ENCODE results near the gene MACROD2.

The MACROD2 gene

DNA sequence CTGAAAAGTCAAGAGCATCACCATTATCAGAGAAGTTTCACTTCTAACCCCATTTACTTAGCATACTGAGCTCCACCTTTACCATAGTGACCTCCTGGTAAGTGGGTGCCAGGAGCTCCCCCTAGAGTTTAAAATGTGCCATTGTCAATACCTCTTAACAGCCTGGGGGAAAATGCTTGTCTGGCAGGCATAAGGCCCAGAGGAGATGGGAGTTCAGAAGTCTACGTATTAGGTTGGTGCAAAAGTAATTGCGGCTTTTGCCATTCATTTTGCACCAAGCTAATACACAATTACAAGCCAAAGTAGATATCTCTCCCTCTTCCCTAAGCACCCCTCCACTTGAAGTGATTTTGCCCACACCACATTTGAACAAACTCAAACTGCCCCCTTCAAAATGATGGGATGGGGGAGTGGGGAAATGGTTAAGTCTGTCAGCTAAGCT, 1658.9 kb downstream of the MACROD2 start:
- Mint-ChIP-seq H3K4me3 (no peak overlapping the region), H3K27ac (no peak overlapping the region), H3K4me1 (ENCODE audit: low read depth) (no peaks in the 10 kb centered on the region), H3K36me3 (ENCODE audit: low read depth) (no peaks in the 10 kb centered on the region), H3K9me3 (no peaks in the 10 kb centered on the region), H3K27me3 (ENCODE audit: low read depth) (no peaks in the 10 kb centered on the region)
- DNase-seq (ENCODE audit: low spot score) = no peak

DNA sequence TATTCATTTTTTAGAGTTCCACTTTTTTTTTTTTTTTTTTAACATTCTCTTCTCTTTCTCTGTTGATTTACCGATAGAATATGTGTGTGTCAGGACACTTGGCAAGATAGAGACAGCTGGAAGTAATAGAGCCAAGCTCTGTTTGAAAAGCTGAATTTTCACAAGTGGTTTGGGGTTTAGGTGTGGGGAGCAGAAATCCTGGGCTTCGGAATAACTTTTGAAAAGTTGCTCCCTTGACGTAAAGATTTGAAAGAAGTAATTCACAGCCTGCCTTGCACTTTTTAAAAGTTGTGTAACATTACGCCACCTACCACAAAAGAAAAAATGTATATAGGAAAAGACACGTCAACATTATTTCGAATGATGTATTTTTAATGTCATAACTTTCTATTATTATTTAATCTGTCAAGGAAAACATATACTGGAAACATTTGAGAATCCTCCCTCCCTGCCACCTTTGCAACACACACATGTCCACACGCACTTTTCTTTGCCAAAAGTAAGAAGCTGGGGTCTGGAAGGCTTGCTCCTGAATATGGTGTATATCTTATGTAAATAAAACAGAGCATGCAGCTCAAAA, 1660.1 kb downstream of the MACROD2 start:
- H3K9me3 Mint-ChIP-seq = no peaks in the 10 kb centered on the region
- no peak overlapping the region for H3K27ac Mint-ChIP-seq
- no peak for DNase-seq (ENCODE audit: low spot score)
- no peaks in the 10 kb centered on the region for H3K4me1 Mint-ChIP-seq (ENCODE audit: low read depth)
- H3K4me3 Mint-ChIP-seq = no peak overlapping the region
- no peaks in the 10 kb centered on the region for H3K27me3 Mint-ChIP-seq (ENCODE audit: low read depth)
- no peaks in the 10 kb centered on the region for H3K36me3 Mint-ChIP-seq (ENCODE audit: low read depth)

DNA sequence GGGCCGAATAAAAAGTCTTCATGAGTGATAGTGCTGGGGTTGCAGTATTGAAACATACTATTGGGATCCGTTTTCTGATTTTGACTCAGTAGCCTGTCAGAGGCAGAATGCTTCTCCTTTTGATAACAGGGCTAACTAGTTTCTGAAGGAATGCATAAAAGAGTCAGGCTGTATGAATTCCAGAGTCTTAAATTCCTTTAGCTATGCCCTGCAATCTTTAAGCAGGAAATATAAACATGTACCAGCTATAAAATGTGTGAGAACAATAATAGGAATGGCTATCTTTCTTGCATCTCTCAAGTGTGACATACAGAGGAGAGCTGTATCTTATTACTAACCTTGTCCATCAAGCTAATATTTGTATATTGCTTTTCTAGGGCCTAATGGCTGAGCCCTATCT, 1660.8 kb downstream of the MACROD2 start:
- H3K27me3 Mint-ChIP-seq (ENCODE audit: low read depth) = no peaks in the 10 kb centered on the region
- H3K4me3 Mint-ChIP-seq = no peak overlapping the region
- no peak overlapping the region for H3K27ac Mint-ChIP-seq
- no peaks in the 10 kb centered on the region for H3K36me3 Mint-ChIP-seq (ENCODE audit: low read depth)
- H3K9me3 Mint-ChIP-seq = no peaks in the 10 kb centered on the region
- H3K4me1 Mint-ChIP-seq (ENCODE audit: low read depth) = no peaks in the 10 kb centered on the region
- DNase-seq (ENCODE audit: low spot score) = no peak

DNA sequence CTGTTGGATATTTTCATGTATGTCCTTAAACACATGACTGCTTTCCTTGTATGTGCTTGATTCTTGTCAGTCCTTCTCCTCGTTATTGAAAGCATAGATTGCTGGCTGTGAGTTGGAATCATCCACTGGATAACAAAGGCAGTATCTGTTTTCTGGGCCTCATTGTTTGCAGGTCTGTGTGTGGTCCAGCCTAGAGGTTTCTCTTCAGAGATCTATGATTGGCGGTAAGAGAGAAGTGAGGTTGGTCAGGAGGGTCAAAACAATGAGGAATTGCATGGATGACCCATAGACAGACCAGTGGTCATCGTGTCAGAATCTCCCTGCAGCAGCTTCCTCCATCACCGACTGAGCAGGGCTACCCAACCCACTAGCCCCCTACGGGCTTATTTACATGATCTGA, 1663.0 kb downstream of the MACROD2 start:
- no peak overlapping the region for H3K27ac Mint-ChIP-seq
- no peaks in the 10 kb centered on the region for H3K9me3 Mint-ChIP-seq
- H3K4me1 Mint-ChIP-seq (ENCODE audit: low read depth) = no peaks in the 10 kb centered on the region
- DNase-seq (ENCODE audit: low spot score) = no peak
- no peaks in the 10 kb centered on the region for H3K36me3 Mint-ChIP-seq (ENCODE audit: low read depth)
- H3K27me3 Mint-ChIP-seq (ENCODE audit: low read depth) = no peaks in the 10 kb centered on the region
- no peak overlapping the region for H3K4me3 Mint-ChIP-seq

DNA sequence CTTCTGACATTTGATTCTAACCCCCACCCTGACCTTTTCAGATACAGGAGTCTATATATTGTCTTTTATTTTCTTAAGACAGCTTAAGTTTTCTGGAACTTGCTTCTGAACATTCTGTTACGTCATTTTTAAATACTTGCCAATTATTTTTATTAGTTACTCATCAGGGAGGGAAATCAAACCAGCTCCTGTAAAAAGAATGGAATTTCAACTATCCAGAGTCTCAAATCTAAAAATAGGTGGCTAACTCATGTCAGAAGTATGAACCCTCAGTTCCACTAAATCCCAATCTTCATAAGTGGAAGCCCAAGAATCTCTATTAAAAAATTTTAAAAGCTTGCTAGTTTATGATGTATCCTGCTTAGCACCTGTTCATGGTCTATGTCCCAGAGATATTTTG, 1677.9 kb downstream of the MACROD2 start:
- peaks cover 17% of the 10 kb centered on the region for H3K9me3 Mint-ChIP-seq
- H3K36me3 Mint-ChIP-seq (ENCODE audit: low read depth) = no peaks in the 10 kb centered on the region
- no peak overlapping the region for H3K4me3 Mint-ChIP-seq
- H3K27me3 Mint-ChIP-seq (ENCODE audit: low read depth) = no peaks in the 10 kb centered on the region
- DNase-seq (ENCODE audit: low spot score) = no peak
- no peak overlapping the region for H3K27ac Mint-ChIP-seq
- no peaks in the 10 kb centered on the region for H3K4me1 Mint-ChIP-seq (ENCODE audit: low read depth)

DNA sequence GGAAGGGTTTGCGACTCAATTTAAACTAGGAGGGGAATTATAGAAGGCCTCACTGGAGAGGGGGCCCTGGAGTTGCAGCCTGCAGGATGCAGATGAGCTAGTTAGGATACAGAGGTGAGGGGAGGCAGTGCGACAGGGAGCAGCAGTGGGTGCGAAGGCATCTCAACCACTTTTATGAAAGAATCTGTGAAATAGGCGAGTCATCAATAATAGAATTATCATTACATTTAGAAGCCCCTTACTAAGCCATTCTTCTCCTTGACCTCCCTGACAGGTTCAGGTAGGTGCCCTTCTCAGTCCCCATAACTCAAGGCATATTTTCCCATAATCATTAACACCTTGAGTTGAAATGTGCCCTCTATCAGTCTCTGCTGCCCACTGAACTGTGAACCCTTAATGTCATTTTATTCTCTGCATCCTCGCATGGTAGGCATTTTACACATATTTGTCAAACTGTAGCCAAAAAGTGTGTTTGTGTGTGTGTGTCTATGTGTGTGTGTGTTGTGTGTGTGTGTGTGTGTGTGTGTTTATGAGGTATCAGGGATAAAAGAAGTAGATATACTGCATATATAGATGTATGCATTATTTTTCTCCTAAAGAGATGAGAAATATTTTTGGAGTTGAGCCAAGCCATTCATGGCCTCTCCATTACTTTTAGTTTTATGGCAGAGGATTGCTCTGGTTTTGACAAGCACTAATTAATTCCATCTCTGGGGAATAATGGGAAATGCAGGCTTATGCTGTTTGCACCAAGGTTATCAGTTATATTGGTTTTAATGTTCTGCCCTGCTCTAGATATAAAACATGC, 1679.1 kb downstream of the MACROD2 start:
- Mint-ChIP-seq H3K4me1 (ENCODE audit: low read depth) (no peaks in the 10 kb centered on the region), H3K27ac (no peak overlapping the region), H3K27me3 (ENCODE audit: low read depth) (no peaks in the 10 kb centered on the region), H3K36me3 (ENCODE audit: low read depth) (no peaks in the 10 kb centered on the region), H3K9me3 (peaks cover 12% of the 10 kb centered on the region), H3K4me3 (no peak overlapping the region)
- no peak for DNase-seq (ENCODE audit: low spot score)

DNA sequence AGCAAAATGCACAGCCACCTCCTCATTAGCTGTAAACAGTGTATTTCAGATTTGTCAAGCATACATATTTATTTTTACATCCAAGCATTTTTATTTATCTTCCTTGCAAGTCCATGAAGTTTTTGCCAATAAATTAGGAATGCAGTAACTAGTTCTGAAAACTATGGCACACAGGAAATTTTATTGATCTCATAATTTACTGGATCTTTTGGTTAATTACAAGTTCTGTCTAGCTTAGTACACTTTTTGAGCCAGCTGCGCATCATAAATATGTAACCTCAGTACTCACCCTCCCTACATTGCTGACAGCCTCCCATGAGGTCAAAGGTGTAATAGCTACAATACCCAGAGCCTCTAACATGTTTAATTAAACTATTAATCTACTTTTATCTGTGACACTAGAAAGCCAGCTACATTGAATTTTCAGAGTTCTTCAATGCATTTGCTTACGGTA, 1679.8 kb downstream of the MACROD2 start:
- Mint-ChIP-seq H3K27me3 (ENCODE audit: low read depth) (no peaks in the 10 kb centered on the region), H3K9me3 (peaks cover 12% of the 10 kb centered on the region), H3K4me3 (no peak overlapping the region), H3K4me1 (ENCODE audit: low read depth) (no peaks in the 10 kb centered on the region), H3K27ac (no peak overlapping the region), H3K36me3 (ENCODE audit: low read depth) (no peaks in the 10 kb centered on the region)
- DNase-seq (ENCODE audit: low spot score) = no peak

DNA sequence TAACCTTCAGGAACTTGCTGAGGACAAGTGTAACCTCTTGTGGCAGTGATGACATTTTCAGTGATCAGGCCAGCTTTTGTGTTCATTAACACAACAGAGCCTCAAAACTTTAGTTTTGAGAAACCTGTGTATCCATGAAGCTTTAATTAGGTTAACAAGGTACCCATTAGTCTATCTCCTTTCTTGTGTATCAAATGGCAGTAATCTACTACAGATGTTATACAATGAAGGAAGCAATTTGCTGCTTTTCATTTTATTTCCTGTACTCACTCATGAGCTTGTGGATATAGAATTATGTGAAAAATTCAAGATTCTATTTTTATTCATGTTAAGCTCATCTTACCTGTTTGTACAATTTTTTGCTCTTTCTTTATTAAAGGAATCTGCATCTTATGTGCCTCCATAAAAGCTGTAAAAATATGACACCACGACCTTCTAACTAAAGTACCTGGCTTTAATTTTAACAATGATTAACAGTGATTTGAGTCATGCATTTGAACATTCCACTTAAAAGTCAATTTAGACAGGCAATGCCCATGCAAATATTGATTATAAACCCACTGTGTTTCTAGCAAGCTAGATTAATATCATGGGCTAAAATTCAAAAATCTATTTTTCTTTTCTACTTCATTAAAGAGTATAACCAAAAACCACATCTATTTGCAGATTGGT, 1680.6 kb downstream of the MACROD2 start:
- H3K9me3 Mint-ChIP-seq = peaks cover 18% of the 10 kb centered on the region
- DNase-seq (ENCODE audit: low spot score) = no peak
- H3K4me3 Mint-ChIP-seq = no peak overlapping the region
- no peaks in the 10 kb centered on the region for H3K4me1 Mint-ChIP-seq (ENCODE audit: low read depth)
- H3K36me3 Mint-ChIP-seq (ENCODE audit: low read depth) = no peaks in the 10 kb centered on the region
- H3K27ac Mint-ChIP-seq = no peak overlapping the region
- H3K27me3 Mint-ChIP-seq (ENCODE audit: low read depth) = no peaks in the 10 kb centered on the region

DNA sequence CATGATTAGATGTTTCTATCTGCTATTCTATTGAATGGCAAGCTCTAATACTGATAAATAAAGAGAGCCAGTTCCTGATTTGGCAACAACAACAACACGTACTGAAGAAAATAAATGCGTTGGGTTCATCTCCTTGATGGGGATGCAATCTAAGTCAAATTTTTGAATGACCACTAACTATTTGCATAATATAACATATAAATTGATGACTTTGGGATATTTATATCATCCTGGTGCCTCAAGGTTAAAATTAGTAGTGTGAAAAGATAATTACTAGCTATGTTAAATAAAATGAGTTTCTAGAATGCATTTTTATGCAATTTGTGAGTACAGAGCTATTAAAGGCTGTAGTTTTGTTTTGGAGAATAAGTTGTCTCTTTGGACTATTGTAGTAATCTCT, 1681.5 kb downstream of the MACROD2 start:
- no peaks in the 10 kb centered on the region for H3K27me3 Mint-ChIP-seq (ENCODE audit: low read depth)
- no peak overlapping the region for H3K27ac Mint-ChIP-seq
- H3K4me3 Mint-ChIP-seq = no peak overlapping the region
- H3K4me1 Mint-ChIP-seq (ENCODE audit: low read depth) = no peaks in the 10 kb centered on the region
- H3K9me3 Mint-ChIP-seq = peaks cover 22% of the 10 kb centered on the region
- no peak for DNase-seq (ENCODE audit: low spot score)
- H3K36me3 Mint-ChIP-seq (ENCODE audit: low read depth) = no peaks in the 10 kb centered on the region

DNA sequence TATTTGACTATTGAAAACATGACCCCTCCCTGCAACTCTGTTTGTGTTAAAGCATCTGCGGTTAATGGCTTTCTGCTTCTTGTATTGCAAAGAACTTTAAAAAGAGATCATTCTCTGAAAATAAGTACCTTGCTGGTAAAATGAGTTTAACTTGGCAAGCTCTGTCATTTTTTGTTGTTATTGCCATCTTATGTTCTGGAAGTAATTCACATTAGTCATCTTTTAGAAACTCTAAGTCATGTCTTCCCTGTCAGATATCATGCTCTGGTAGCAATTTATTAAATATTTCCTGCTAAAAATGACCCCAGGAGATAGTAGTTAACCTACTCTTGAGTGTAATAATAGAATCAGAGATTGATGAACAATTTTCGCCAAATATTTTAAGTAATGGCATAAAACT, 1687.4 kb downstream of the MACROD2 start:
- H3K36me3 Mint-ChIP-seq (ENCODE audit: low read depth) = no peaks in the 10 kb centered on the region
- no peak overlapping the region for H3K27ac Mint-ChIP-seq
- peaks cover 24% of the 10 kb centered on the region for H3K9me3 Mint-ChIP-seq

DNA sequence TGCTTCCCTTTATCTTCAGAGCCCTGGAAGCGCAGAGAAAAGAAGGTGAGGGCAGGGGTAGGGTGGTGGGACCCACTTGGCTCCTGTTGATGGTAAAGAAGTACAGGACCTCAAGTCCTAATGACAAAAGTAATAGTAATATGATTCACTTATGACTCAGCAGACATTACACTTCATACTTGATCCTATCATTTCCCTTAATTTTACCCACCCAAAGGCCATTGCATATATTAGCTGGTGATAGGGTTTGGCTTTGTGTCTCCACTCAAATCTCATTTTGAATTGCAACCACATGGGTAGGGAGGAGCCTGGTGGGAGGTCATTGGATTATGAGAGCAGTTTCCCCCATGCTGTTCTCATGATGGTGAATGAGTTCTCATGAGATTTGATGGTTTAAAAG, 1697.3 kb downstream of the MACROD2 start:
- H3K36me3 Mint-ChIP-seq (ENCODE audit: low read depth) = no peaks in the 10 kb centered on the region
- H3K4me3 Mint-ChIP-seq = no peak overlapping the region
- DNase-seq (ENCODE audit: low spot score) = no peak
- peaks cover 30% of the 10 kb centered on the region for H3K9me3 Mint-ChIP-seq
- no peaks in the 10 kb centered on the region for H3K4me1 Mint-ChIP-seq (ENCODE audit: low read depth)
- no peaks in the 10 kb centered on the region for H3K27me3 Mint-ChIP-seq (ENCODE audit: low read depth)
- no peak overlapping the region for H3K27ac Mint-ChIP-seq

More for the DNA sequence above, 1687.4 kb downstream of the MACROD2 start:
- no peak for DNase-seq (ENCODE audit: low spot score)
- Mint-ChIP-seq H3K4me1 (ENCODE audit: low read depth) (no peaks in the 10 kb centered on the region), H3K4me3 (no peak overlapping the region), H3K27me3 (ENCODE audit: low read depth) (no peaks in the 10 kb centered on the region)

DNA sequence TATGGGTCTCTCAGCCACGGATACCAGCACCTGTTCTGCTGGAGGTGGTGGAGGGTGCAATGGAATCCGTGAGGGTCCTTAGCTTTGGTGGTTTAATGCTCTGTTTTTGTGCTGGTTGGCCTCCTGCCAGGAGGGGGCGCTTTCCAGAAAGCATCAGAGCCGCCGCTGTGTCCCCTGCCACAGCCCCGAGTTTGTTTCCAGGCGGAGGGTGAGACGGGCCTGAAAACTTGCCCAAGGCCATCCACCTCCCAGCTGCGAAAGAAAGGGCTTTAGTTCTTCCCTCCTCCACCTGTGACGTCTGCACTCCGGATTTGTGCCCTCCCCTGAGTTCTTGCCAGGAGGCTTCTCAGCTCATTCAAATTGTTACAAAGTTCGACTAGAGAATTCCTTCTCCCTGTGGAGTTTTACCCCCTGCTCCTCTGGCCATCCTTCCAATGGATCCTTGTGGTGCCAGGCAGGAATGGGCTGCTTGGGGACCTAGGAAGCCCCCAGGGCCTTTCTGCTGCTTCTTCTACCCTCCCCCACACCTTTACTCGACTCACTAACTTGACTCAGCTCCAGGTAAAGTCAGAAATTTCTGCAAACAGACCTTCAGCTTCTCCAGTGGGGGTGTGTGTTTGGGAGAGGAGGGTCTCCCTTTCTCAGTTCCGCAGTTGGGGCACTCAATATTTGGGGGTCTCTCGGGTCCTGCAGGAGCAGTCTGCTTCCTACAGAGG, 1704.3 kb downstream of the MACROD2 start:
- Mint-ChIP-seq H3K27me3 (ENCODE audit: low read depth) (no peaks in the 10 kb centered on the region), H3K9me3 (peaks cover 4% of the 10 kb centered on the region), H3K36me3 (ENCODE audit: low read depth) (no peaks in the 10 kb centered on the region), H3K27ac (no peak overlapping the region), H3K4me3 (no peak overlapping the region), H3K4me1 (ENCODE audit: low read depth) (no peaks in the 10 kb centered on the region)
- DNase-seq (ENCODE audit: low spot score) = no peak

DNA sequence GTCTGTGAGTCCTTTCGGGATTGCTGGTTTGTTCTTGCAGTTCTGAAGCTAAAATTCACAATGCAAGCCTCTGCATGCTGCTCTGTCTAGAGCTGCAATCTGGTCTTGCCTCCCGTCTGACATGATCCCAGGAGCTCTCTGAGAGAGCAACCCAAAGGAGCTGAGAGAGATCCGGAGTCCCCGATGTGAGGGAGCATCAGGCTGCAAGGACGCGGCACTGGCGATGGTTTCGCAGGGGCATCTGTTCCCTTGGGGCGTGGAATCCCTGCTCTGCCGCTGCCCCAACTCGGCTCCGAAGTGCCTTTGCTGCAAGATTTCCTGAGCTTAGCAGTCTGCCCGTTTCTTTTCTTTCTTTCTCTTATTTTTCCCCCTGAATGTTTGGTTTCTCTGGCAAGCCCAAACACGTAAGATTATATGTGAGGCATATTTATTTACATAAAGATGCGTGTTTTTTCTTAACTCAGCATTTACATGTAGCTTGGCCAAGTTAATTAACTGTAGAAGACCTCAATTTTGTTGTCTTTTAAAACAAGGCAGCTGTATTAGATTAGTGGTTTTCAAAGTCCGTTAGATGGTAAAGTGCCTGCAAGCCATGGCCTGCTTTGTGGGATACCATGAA, 1704.9 kb downstream of the MACROD2 start:
- H3K27me3 Mint-ChIP-seq (ENCODE audit: low read depth) = no peaks in the 10 kb centered on the region
- H3K4me3 Mint-ChIP-seq = no peak overlapping the region
- no peak overlapping the region for H3K27ac Mint-ChIP-seq
- H3K4me1 Mint-ChIP-seq (ENCODE audit: low read depth) = no peaks in the 10 kb centered on the region
- H3K9me3 Mint-ChIP-seq = peaks cover 4% of the 10 kb centered on the region
- no peak for DNase-seq (ENCODE audit: low spot score)
- H3K36me3 Mint-ChIP-seq (ENCODE audit: low read depth) = no peaks in the 10 kb centered on the region
